Kidney (tissue), 14 donors: ENCODE data around the gene LEFTY1. TPM values are rescaled to one million over a fixed set of nuclear protein-coding genes. Genes with fewer than 3 reads are reported as not detected.
"Not testable (repeated sequence)": the region's sequence is repeated elsewhere in the genome, so short reads cannot be mapped to it uniquely, and the experiment has no call there.

Experiments
- DNase-seq, 5 donors: peaks; one replicate each; pipeline ENCODE4 v3.0.0-alpha.2; 2013 to 2020
- FAIRE-seq: peaks from 2 replicates; lab custom pipeline; 2012; peaks lifted over from hg19 to GRCh38; lab: Jason Lieb, UNC
- H3K27ac ChIP-seq, 2 donors: one replicate each; pipeline ENCODE4 v1.7.0; 2013; ENCODE audit warnings: low read depth in 2 of 2, low read length in 2 of 2, inconsistent platforms in 1 of 2
- H3K27me3 ChIP-seq: one replicate; pipeline ENCODE4 v1.7.1; 2013; ENCODE audit warnings: low read length, inconsistent platforms; ENCODE audit not compliant: control insufficient read depth, insufficient read depth
- H3K36me3 ChIP-seq, 3 donors: one replicate each; pipeline versions ENCODE4 v1.7.0 to v1.7.1; 2013; ENCODE audit warnings: low read length in 3 of 3, control low read depth in 1 of 3, inconsistent platforms in 1 of 3; ENCODE audit not compliant: insufficient read depth in 3 of 3, control insufficient read depth in 2 of 3
- H3K4me1 ChIP-seq, 3 donors: one replicate each; pipeline versions ENCODE4 v1.7.0 to v1.7.1; 2013; ENCODE audit warnings: low read length in 3 of 3, inconsistent platforms in 1 of 3, low read depth in 1 of 3; ENCODE audit not compliant: control insufficient read depth in 2 of 3, insufficient read depth in 2 of 3
- H3K4me3 ChIP-seq, 3 donors: one replicate each; pipeline versions ENCODE4 v1.7.0 to v1.8.1; 2013; ENCODE audit warnings: low read length in 3 of 3, control low read depth in 1 of 3, inconsistent platforms in 1 of 3
- H3K9ac ChIP-seq, 3 donors: one replicate each; pipeline versions ENCODE4 v1.7.0 to v1.7.1; 2013; ENCODE audit warnings: low read length in 3 of 3, control low read depth in 1 of 3, inconsistent platforms in 1 of 3
- H3K9me3 ChIP-seq, 3 donors: one replicate each; pipeline versions ENCODE4 v1.7.0 to v1.7.1; 2013; ENCODE audit warnings: low read length in 3 of 3, control low read depth in 1 of 3, inconsistent platforms in 1 of 3; ENCODE audit not compliant: control insufficient read depth in 2 of 3, insufficient read depth in 1 of 3
- CTCF ChIP-seq: IDR thresholded peaks from 3 replicates; pipeline ENCODE4 v1.5.1; 2012; ENCODE audit warnings: mild to moderate bottlenecking, moderate library complexity, borderline replicate concordance; ENCODE audit not compliant: insufficient read depth; ENCODE audit errors: extremely low read depth
- intact Hi-C: fragments of 100-400 bp; cut with DNase I; formaldehyde crosslinking; loops from one replicate; pipeline ENCODE4 v1.11.1; 2022
- polyA plus RNA-seq: library from polyadenylated mRNA; stranded (reverse); fragments of 350-450 nt; fragmentation: Illumina TruSeq; extraction: RNeasy Lipid Tissue Mini Kit (QIAGEN cat#74804); gene quantifications from one replicate; pipeline ENCODE4 v1.2.3, GENCODE V29; 2014; ENCODE audit warnings: low read depth, low replicate concordance; ENCODE audit not compliant: insufficient read depth
- total RNA-seq: library from RNA; stranded (reverse); fragmentation: NEBNext Ultra II Directional; extraction: Animal tissue kit (Norgen Biotek cat#: 25700); gene quantifications from one replicate; pipeline ENCODE4 v1.2.1, GENCODE V29; 2021
- donor health status: control.
- donor health status: control.
- donor health status: control.
- donor health status: control.
- donor health status: control.
- donor health status: DM: yes; HTN: yes; CAD: no.
- donor health status: Normal renal cell carcinoma (clear cell type).

Gene LEFTY1
- total and polyA plus RNA-seq, 2 donors from 2014 or later, result 0.41 to 8.6 TPM

- Histone ChIP-seq H3K9ac (no peak overlapping the region), H3K36me3 (no peaks in the 10 kb centered on the region), H3K4me1 (no peaks in the 10 kb centered on the region), H3K27me3 (no peaks in the 10 kb centered on the region), H3K9me3 (no peaks in the 10 kb centered on the region), H3K27ac (no peak overlapping the region), H3K4me3 (no peak overlapping the region)
- no peak for TF ChIP-seq CTCF
- DNase-seq, result no peak
- intact Hi-C loops, result no loop called here
- FAIRE-seq, result no peak
These were observed 42.6 kb upstream of the LEFTY1 start for GRCh38 chr1:225931270-225932136.

GRCh38 chr1:225930566-225930965 is 41.6 kb upstream of the LEFTY1 start:
- H3K4me1 ChIP-seq, result no peaks in the 10 kb centered on the region
- H3K36me3 ChIP-seq, result no peaks in the 10 kb centered on the region
- no peak overlapping the region for H3K4me3 ChIP-seq
- no peak overlapping the region for H3K27ac ChIP-seq
- no peaks in the 10 kb centered on the region for H3K27me3 ChIP-seq
- H3K9ac ChIP-seq, result no peak overlapping the region
- H3K9me3 ChIP-seq, result no peaks in the 10 kb centered on the region
- no peak for FAIRE-seq
- DNase-seq, result no peak
- TF ChIP-seq CTCF, result no peak
- intact Hi-C loops, result no loop called here

- intact Hi-C loops, FAIRE-seq, H3K27ac ChIP-seq, H3K4me3 ChIP-seq, H3K9me3 ChIP-seq, H3K27me3 ChIP-seq, DNase-seq, H3K4me1 ChIP-seq, H3K9ac ChIP-seq, H3K36me3 ChIP-seq: not testable (repeated sequence)
These were observed 40.5 kb upstream of the LEFTY1 start for GRCh38 chr1:225929462-225929861.

- Histone ChIP-seq H3K4me1 (peaks cover 0 to 2% (median 0%) of the 10 kb centered on the region in 3 donors), H3K9me3 (no peaks in the 10 kb centered on the region), H3K27me3 (no peaks in the 10 kb centered on the region), H3K36me3 (no peaks in the 10 kb centered on the region), H3K27ac (no peak overlapping the region), H3K9ac (no peak overlapping the region), H3K4me3 (no peak overlapping the region)
- DNase-seq (peak in 1 of 5 donors; percentile 33), FAIRE-seq (no peak)
- intact Hi-C loops, result no loop called here
- TF ChIP-seq CTCF, result no peak
These were observed 39.5 kb upstream of the LEFTY1 start for GRCh38 chr1:225928186-225929175.
